ENCODE data around the gene LOC128125822.

DNA sequence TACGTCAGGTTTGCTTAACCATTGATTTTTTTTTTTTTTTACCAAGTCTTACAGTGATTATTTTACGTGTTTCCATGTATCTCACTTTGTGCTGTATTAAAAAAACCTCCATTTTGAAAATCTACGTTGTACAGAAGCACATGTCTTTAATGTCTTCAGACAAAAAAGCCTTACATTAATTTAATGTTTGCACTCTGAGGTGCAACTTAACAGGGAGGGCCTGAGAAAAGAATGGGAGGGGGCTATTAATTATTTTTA lies 8.4 kb downstream of the LOC128125822 start:
- no peak for TF ChIP-seq POLR2A (IDR thresholded peaks at IDR 0.05)
- TF ChIP-seq, protein P1, sequence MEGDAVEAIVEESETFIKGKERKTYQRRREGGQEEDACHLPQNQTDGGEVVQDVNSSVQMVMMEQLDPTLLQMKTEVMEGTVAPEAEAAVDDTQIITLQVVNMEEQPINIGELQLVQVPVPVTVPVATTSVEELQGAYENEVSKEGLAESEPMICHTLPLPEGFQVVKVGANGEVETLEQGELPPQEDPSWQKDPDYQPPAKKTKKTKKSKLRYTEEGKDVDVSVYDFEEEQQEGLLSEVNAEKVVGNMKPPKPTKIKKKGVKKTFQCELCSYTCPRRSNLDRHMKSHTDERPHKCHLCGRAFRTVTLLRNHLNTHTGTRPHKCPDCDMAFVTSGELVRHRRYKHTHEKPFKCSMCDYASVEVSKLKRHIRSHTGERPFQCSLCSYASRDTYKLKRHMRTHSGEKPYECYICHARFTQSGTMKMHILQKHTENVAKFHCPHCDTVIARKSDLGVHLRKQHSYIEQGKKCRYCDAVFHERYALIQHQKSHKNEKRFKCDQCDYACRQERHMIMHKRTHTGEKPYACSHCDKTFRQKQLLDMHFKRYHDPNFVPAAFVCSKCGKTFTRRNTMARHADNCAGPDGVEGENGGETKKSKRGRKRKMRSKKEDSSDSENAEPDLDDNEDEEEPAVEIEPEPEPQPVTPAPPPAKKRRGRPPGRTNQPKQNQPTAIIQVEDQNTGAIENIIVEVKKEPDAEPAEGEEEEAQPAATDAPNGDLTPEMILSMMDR (IDR thresholded peaks at IDR 0.05), result no peak

Measured in Peyer's patch (tissue), 4 donors.